ENCODE data around the gene RPS6KC1. TPM values are rescaled to one million over a fixed set of nuclear protein-coding genes. Genes with fewer than 3 reads are reported as not detected.
"Not testable (repeated sequence)": the region's sequence is repeated elsewhere in the genome, so short reads cannot be mapped to it uniquely, and the experiment has no call there.

The RPS6KC1 gene
- total RNA-seq, 1 donor from 2014 or later, result 14.9 TPM

GRCh38 chr1:213089924-213090677 is 39.1 kb downstream of the RPS6KC1 start:
- DNase-seq (ENCODE audit: low read depth), result no peak
- no peaks in the 10 kb centered on the region for H3K27me3 ChIP-seq (ENCODE audit: control insufficient read depth, insufficient read depth, low read length)
- TF ChIP-seq, protein P1, sequence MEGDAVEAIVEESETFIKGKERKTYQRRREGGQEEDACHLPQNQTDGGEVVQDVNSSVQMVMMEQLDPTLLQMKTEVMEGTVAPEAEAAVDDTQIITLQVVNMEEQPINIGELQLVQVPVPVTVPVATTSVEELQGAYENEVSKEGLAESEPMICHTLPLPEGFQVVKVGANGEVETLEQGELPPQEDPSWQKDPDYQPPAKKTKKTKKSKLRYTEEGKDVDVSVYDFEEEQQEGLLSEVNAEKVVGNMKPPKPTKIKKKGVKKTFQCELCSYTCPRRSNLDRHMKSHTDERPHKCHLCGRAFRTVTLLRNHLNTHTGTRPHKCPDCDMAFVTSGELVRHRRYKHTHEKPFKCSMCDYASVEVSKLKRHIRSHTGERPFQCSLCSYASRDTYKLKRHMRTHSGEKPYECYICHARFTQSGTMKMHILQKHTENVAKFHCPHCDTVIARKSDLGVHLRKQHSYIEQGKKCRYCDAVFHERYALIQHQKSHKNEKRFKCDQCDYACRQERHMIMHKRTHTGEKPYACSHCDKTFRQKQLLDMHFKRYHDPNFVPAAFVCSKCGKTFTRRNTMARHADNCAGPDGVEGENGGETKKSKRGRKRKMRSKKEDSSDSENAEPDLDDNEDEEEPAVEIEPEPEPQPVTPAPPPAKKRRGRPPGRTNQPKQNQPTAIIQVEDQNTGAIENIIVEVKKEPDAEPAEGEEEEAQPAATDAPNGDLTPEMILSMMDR (IDR thresholded peaks at IDR 0.05; ENCODE audit: insufficient read depth, low read length, poor library complexity, severe bottlenecking), result no peak
- H3K36me3 ChIP-seq (ENCODE audit: control insufficient read depth, insufficient read depth, low read length), result no peaks in the 10 kb centered on the region
- H3K4me3 ChIP-seq (ENCODE audit: low read depth, low read length), result no peak overlapping the region

DNA sequence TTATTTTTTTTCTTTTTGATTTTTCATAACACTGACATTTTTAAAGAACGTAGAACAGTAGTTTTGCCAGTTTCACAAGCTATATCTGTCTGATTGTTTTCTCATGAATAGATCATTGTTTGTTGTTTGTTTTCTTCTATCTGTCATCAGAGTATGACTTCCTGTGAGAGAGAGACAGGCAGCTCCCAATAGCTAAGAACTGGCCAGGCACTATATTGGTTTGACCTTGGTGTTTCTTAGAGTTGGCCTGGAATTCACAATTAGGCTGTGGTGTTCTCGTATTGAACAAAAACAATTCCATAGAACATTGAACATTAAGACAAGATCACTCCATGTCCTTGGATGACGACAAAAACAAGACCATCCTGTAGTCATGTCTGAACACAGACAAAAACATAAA is 43.4 kb downstream of the RPS6KC1 start:
- TF ChIP-seq, protein P1 (IDR thresholded peaks at IDR 0.05; ENCODE audit: insufficient read depth, low read length, poor library complexity, severe bottlenecking), result no peak
- no peak overlapping the region for H3K4me3 ChIP-seq (ENCODE audit: low read depth, low read length)
- H3K36me3 ChIP-seq (ENCODE audit: control insufficient read depth, insufficient read depth, low read length), result no peaks in the 10 kb centered on the region
- DNase-seq (ENCODE audit: low read depth), result no peak
- H3K27me3 ChIP-seq (ENCODE audit: control insufficient read depth, insufficient read depth, low read length), result no peaks in the 10 kb centered on the region

DNA sequence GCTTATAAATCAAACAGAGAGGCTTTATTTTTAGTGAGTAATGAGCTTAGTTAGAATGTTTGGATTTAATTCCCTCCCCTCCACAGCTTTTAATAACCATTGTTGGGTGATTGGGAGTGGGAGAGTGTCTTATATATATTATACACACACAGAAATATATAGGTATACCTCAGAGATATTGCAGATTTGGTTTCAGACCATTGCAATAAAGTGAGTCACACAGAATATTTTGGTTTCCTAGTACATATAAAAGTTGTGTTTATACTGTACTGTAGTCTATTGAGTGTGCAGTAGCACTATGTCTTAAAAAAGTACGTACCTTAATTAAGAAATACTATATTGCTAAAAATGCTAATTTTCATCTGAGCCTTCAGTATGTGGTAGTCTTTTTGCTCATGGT is 44.4 kb downstream of the RPS6KC1 start:
- Histone ChIP-seq H3K36me3 (ENCODE audit: control insufficient read depth, insufficient read depth, low read length) (no peaks in the 10 kb centered on the region), H3K27me3 (ENCODE audit: control insufficient read depth, insufficient read depth, low read length) (no peaks in the 10 kb centered on the region), H3K4me3 (ENCODE audit: low read depth, low read length) (no peak overlapping the region)
- TF ChIP-seq, protein P1 (IDR thresholded peaks at IDR 0.05; ENCODE audit: insufficient read depth, low read length, poor library complexity, severe bottlenecking), result no peak
- DNase-seq (ENCODE audit: low read depth), result no peak

DNA sequence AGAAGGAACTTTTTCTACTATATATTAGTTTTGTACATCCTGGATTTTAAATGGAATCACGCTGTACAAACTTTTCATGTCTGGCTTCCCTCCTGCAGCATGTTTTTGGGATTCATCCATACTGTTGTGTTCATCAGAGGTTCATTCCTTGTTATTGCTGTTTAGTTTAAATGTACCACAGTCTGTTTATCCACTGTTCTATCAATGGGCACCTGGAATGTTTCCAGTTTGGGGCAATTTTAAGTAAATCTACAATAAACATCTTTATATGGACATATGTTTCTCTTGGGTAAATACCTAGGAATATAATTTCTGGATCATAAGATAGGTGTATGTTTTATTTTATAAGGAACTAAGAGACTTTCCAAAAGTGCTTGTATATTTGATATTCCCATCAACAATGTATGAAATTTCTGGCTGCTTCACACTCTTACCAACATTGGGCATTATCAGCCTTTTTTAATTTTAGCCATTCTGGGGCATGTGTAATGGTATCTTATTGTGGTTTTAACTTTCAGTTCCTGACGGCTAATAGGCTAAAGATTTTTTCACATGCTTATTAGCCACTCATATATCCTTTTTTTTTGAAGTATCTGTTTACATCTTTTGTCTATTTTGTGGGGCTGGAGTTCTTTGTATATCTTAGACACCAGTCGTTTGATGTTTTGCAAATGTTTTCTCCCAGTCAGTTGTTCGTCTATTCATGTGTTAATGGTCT is 48.8 kb downstream of the RPS6KC1 start:
- no peak for DNase-seq (ENCODE audit: low read depth)

DNA sequence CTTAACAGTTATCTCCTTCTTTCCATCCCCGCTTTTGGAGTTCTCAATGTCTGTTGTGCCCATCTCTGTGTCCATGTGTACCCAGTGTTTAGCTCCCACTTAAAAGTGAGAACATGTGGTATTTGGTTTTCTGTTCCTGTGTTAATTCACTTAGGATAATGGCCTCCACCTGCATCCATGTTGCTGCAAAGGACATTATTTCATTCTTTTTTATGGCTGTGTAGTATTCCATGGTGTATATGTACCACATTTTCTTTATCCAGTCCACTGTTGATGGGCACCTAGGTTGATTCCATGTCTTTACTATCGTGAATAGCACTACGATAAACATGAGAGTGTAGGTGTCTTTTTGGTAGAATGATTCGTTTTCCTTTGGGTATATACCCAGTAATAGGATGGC is 49.5 kb downstream of the RPS6KC1 start:
- not testable (repeated sequence) for DNase-seq (ENCODE audit: low read depth); H3K36me3 ChIP-seq (ENCODE audit: control insufficient read depth, insufficient read depth, low read length); H3K4me3 ChIP-seq (ENCODE audit: low read depth, low read length); H3K27me3 ChIP-seq (ENCODE audit: control insufficient read depth, insufficient read depth, low read length)

More for the DNA sequence above, 48.8 kb downstream of the RPS6KC1 start:
- no peak overlapping the region for H3K4me3 ChIP-seq (ENCODE audit: low read depth, low read length)
- TF ChIP-seq, protein P1 (IDR thresholded peaks at IDR 0.05; ENCODE audit: insufficient read depth, low read length, poor library complexity, severe bottlenecking), result no peak
- H3K36me3 ChIP-seq (ENCODE audit: control insufficient read depth, insufficient read depth, low read length), result no peaks in the 10 kb centered on the region
- no peaks in the 10 kb centered on the region for H3K27me3 ChIP-seq (ENCODE audit: control insufficient read depth, insufficient read depth, low read length)

DNA sequence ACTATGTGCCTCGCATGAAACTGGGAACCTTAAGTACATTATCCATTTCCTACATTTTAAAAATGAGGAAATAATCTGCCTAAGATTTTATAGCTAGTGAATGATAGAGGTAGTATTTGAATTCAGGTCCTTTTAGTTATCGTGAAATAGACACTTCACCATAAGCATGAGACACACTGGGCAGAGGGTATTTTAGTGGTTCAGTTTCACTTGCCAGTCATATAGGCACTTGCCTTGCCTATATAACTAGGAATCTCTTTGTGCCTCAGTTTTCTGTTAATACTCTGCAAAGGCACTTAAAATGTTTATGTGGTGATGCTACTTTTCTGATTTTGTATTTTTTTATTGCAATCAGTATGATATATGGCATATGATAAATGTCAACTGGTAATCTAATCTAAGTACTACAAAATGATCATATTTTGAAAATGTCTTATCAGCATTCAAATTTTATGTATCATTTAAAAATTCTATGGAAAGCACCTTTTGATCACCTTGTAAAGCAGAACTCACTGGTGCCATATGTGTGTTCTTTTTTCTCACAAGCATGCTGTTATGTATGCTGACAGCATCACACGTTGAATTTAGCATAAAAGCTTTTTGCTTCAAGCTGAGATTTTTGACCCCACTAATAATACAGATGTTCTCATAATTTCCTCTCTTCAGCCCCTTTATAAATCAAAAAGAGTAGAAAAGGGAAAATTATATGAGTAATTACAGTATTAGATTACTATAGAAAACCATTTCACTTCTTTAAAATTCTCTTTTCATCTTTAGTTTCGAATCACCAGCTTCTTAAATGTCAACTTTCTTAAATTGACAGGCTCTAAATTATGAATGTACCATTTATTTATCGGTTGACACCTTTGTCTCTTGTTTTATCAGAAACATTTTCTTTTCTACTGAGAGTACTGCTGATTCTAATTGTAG is 52.6 kb downstream of the RPS6KC1 start:
- H3K36me3 ChIP-seq (ENCODE audit: control insufficient read depth, insufficient read depth, low read length), result no peaks in the 10 kb centered on the region
- no peak overlapping the region for H3K4me3 ChIP-seq (ENCODE audit: low read depth, low read length)
- TF ChIP-seq, protein P1 (IDR thresholded peaks at IDR 0.05; ENCODE audit: insufficient read depth, low read length, poor library complexity, severe bottlenecking), result no peak
- no peak for DNase-seq (ENCODE audit: low read depth)
- H3K27me3 ChIP-seq (ENCODE audit: control insufficient read depth, insufficient read depth, low read length), result no peaks in the 10 kb centered on the region

Measured in kidney epithelial cell (primary cell).